NCI-H2227 (cell line): Measurements from ENCODE around the gene SLC5A1.

Experiments used
- DNase-seq: peaks from one replicate; lab custom pipeline; 2025; ENCODE audit not compliant: unreplicated experiment; lab: John Stamatoyannopoulos, UW

Gene SLC5A1

GRCh38 chr22:32050678-32051515, 7.8 kb downstream of the SLC5A1 start:
- no peak for DNase-seq

GRCh38 chr22:32052244-32052643, 9.2 kb downstream of the SLC5A1 start:
- no peak for DNase-seq

- no peak for DNase-seq
Observed at GRCh38 chr22:32052936-32053791, 10.1 kb downstream of the SLC5A1 start.

- no peak for DNase-seq
Observed at GRCh38 chr22:32055069-32055468, 12.0 kb downstream of the SLC5A1 start.

- no peak for DNase-seq
Observed at GRCh38 chr22:32058656-32059260, 15.7 kb downstream of the SLC5A1 start.

GRCh38 chr22:32059426-32059825, 16.4 kb downstream of the SLC5A1 start:
- no peak for DNase-seq

GRCh38 chr22:32063701-32064100, 20.6 kb downstream of the SLC5A1 start:
- DNase-seq: no peak

GRCh38 chr22:32066820-32067219, 23.8 kb downstream of the SLC5A1 start:
- DNase-seq: no peak

GRCh38 chr22:32067613-32068012, 24.6 kb downstream of the SLC5A1 start:
- no peak for DNase-seq

- no peak for DNase-seq
Observed at GRCh38 chr22:32069579-32070372, 26.7 kb downstream of the SLC5A1 start.

GRCh38 chr22:32073262-32073661, 30.2 kb downstream of the SLC5A1 start:
- DNase-seq: no peak

- DNase-seq: no peak
Observed at GRCh38 chr22:32073823-32074380, 30.8 kb downstream of the SLC5A1 start.

GRCh38 chr22:32075997-32076760, 33.1 kb downstream of the SLC5A1 start:
- no peak for DNase-seq

GRCh38 chr22:32076761-32077084, 33.7 kb downstream of the SLC5A1 start:
- no peak for DNase-seq

- DNase-seq: no peak
Observed at GRCh38 chr22:32077151-32077550, 34.1 kb downstream of the SLC5A1 start.

- DNase-seq: no peak
Observed at GRCh38 chr22:32079130-32080089, 36.3 kb downstream of the SLC5A1 start.

GRCh38 chr22:32080904-32081303, 37.8 kb downstream of the SLC5A1 start:
- DNase-seq: peak; percentile 18

GRCh38 chr22:32082331-32082730, 39.3 kb downstream of the SLC5A1 start:
- no peak for DNase-seq

- DNase-seq: no peak
Observed at GRCh38 chr22:32083000-32083399, 39.9 kb downstream of the SLC5A1 start.
